Pancreas (tissue), 10 donors: ENCODE measurements around the gene SV2A. TPM values are rescaled to one million over a fixed set of nuclear protein-coding genes. Genes with fewer than 3 reads are reported as not detected.

Experiments used
- ATAC-seq, 4 donors: fragments of 200-7000 bp; cut with Tn5 transposase; one replicate each; pipeline versions ENCODE4 v1.8.0 to v1.9.1; 2020; ENCODE audit warnings: mild to moderate bottlenecking in 4 of 4, moderate library complexity in 4 of 4
- DNase-seq, 6 donors: peaks; one replicate each; pipeline ENCODE4 v3.0.0-alpha.2; 2020
- FAIRE-seq: peaks from 2 replicates; lab custom pipeline; 2012; peaks lifted over from hg19 to GRCh38; lab: Jason Lieb, UNC
- H3K27ac ChIP-seq, 4 donors: fragments of 200-600 bp; sonication (generic); 1 replicate in 3 of 4; 2 replicates in 1 of 4; pipeline versions ENCODE4 v1.5.0 to v1.8.0; 2020
- H3K27me3 ChIP-seq, 4 donors: fragments of 200-600 bp; one replicate each; pipeline ENCODE4 v1.8.0; 2021
- H3K36me3 ChIP-seq, 3 donors: fragments of 200-600 bp; sonication (generic) in 1 of 3; one replicate each; pipeline versions ENCODE4 v1.5.0 to v1.8.0; 2020 to 2021
- H3K4me1 ChIP-seq, 3 donors: fragments of 200-600 bp; one replicate each; pipeline ENCODE4 v1.8.0; 2021
- H3K4me3 ChIP-seq, 4 donors: fragments of 200-600 bp; sonication (generic) in 2 of 4; one replicate each; pipeline versions ENCODE4 v1.5.0 to v1.8.0; 2020 to 2021
- H3K9me3 ChIP-seq, 4 donors: fragments of 200-600 bp; one replicate each; pipeline ENCODE4 v1.8.0; 2021
- WGBS, 2 donors: extraction: QIAGEN DNeasy Blood & Tissue Kit; methylation state at CpG; one replicate each; pipeline ENCODE4 v1.1.7; 2013; 5-methylcytosine and 5-hydroxymethylcytosine counted together
- intact Hi-C, 3 donors: fragments of 100-400 bp; cut with DNase I; formaldehyde crosslinking; loops; one replicate each; pipeline versions ENCODE4 v1.11.1 to v1.14.2; 2022
- polyA plus RNA-seq, 2 donors: library from polyadenylated mRNA; stranded (reverse); fragments of 200-250 nt; gene quantifications; one replicate each; pipeline ENCODE4 v1.2.3, GENCODE V29; 2013
- total RNA-seq, 6 donors: library from RNA; stranded (reverse); fragmentation: NEBNext Ultra II Directional in 4 of 6; extraction: Animal tissue kit (Norgen Biotek cat#: 25700) in 4 of 6; gene quantifications; one replicate each; pipeline versions ENCODE4 v1.2.1 to v1.2.4, GENCODE V29; 2021 to 2023
- TF ChIP-seq, protein P1 (sequence below), 4 donors: fragments of 200-600 bp; sonication (generic) in 3 of 4; IDR thresholded peaks; one replicate each; pipeline versions ENCODE4 v1.5.0 to v1.8.0; 2021; ENCODE audit warnings: antibody characterized with exemption in 4 of 4
- donor health status: healthy with polysubstance abuse.
- donor health status: DM: no; HTN: no; CAD: no; lungs with moderate emphysema.
- donor health status: DM: no; HTN: no; CAD: no.
- donor health status: control.
- donor health status: control.
- donor health status: Bipolar disorder and iron deficiency.
- donor health status: DM: yes; HTN: yes; CAD: no.
- donor health status: DM: no; HTN: no; CAD: no.
- donor health status: DM: no; HTN: no; CAD: no.
- donor health status: DM: yes; HTN: yes; CAD: no.

The SV2A gene
- total and polyA plus RNA-seq, 8 donors: 0.32 to 8.3 (median 1.6) TPM

DNA sequence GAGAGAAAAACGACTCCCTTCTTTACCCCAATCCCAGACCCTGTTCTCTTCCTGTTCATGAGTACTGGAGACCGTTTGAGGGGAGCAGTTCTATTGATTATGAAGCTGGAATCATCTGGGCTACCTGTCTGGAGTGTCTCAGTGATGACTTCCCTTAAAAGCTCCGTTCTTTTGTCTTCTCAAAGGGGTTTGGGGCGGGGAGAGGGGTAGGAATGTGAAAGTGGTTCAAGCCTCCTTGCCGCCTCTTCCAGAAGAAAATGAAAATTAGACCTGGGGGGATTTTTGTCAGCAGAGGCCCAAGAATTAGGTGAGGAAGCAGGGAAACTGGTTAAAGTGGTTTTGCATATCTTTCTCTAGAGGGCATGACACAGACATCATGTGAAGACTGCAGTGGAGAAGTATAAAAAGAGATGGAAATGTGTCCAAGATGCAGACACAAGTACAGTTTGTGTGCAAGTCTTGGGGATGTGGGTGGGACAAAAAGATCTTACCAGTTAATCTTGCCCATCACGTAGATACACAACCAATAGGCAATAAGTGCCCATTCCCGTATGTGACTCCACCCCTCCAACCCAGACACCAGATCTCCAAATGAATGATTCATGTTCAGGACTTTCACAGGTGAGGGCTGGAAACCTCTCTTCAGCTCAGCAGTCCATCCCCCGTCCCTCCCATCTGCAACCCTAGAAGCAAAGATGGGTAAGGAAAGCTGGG lies 19.5 kb upstream of the SV2A start:
- peak; percentile 31 to 64 (median 47) for ATAC-seq
- peaks cover 6 to 33% (median 17%) of the 10 kb centered on the region in 3 donors for H3K4me1 ChIP-seq
- no peaks in the 10 kb centered on the region for H3K27me3 ChIP-seq
- intact Hi-C loops: no loop called here
- 19 to 21% methylated on average over 8 of the region's 8 CpGs for WGBS, 2 donors
- H3K4me3 ChIP-seq: peak overlapping the region in 2 of 4 donors; percentile 29 to 31
- peak in 1 of 6 donors; percentile 54 for DNase-seq
- H3K9me3 ChIP-seq: no peaks in the 10 kb centered on the region
- TF ChIP-seq, protein P1, sequence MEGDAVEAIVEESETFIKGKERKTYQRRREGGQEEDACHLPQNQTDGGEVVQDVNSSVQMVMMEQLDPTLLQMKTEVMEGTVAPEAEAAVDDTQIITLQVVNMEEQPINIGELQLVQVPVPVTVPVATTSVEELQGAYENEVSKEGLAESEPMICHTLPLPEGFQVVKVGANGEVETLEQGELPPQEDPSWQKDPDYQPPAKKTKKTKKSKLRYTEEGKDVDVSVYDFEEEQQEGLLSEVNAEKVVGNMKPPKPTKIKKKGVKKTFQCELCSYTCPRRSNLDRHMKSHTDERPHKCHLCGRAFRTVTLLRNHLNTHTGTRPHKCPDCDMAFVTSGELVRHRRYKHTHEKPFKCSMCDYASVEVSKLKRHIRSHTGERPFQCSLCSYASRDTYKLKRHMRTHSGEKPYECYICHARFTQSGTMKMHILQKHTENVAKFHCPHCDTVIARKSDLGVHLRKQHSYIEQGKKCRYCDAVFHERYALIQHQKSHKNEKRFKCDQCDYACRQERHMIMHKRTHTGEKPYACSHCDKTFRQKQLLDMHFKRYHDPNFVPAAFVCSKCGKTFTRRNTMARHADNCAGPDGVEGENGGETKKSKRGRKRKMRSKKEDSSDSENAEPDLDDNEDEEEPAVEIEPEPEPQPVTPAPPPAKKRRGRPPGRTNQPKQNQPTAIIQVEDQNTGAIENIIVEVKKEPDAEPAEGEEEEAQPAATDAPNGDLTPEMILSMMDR (IDR thresholded peaks at IDR 0.05): no peak
- FAIRE-seq: no peak
- no peaks in the 10 kb centered on the region for H3K36me3 ChIP-seq
- peak overlapping the region in 2 of 4 donors; percentile 87 to 93 for H3K27ac ChIP-seq

DNA sequence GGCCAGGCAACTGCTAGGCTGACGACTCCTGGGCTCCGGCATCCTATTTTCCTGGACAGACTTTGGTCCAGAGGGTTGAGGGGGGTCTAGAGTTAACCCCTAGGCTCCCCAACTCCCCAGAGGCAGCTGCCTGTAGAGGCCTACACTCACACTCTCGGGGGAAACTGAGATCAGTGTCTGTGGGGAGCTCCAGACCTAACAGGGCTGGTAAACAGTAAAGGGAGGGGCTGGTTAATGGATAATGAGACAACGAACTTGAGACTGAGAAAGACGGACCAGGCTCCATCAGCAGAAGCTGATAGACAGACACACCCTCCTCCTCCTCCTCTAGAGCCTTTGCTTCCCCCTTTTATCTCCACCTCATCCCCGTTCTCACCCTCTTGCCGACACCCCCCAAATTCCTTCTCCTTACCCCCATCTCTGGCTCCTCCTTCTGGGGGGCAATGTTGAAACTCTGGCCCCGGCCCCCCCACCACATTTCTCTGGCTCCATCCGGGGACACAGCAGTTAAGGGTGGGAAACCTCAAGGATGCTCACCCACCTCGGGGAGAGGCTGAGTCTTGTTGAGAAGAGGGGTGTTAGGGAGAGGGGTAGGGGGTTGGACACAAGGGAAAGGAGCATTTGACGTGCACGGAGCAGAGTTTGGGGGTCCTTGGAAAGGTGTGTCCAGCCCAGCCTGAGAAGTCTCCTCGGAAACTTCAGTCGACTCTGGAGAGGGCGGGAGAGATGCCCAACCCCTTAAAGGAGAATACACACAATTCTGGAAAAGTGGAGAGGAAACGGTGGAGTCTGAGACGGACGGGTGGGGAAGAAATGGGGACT lies 18.7 kb upstream of the SV2A start, which contains the start of gene MTMR11:
TSS of gene MTMR11 (minus strand) at position 710 of the 822 bp plus-strand sequence. CDS start at position 478, 232 bp downstream.
- no peak for FAIRE-seq
- no peaks in the 10 kb centered on the region for H3K9me3 ChIP-seq
- 12 to 14% methylated on average over 17 to 18 of the region's 18 CpGs for whole genome bisulfite sequencing, 2 donors
- no peaks in the 10 kb centered on the region for H3K36me3 ChIP-seq
- peak within 1 kb of the TSS in 2 of 4 donors; percentile 29 to 31 for H3K4me3 ChIP-seq
- ATAC-seq: peak; percentile 37 to 57 (median 48)
- peaks cover 6 to 25% (median 17%) of the 10 kb centered on the region in 3 donors for H3K4me1 ChIP-seq
- TF ChIP-seq, protein P1 (IDR thresholded peaks at IDR 0.05): no peak
- intact Hi-C loops: no loop called here
- H3K27ac ChIP-seq: peak within 1 kb of the TSS in 2 of 4 donors; percentile 87 to 93
- H3K27me3 ChIP-seq: no peaks in the 10 kb centered on the region
- peak in 1 of 6 donors; percentile 42 for DNase-seq

DNA sequence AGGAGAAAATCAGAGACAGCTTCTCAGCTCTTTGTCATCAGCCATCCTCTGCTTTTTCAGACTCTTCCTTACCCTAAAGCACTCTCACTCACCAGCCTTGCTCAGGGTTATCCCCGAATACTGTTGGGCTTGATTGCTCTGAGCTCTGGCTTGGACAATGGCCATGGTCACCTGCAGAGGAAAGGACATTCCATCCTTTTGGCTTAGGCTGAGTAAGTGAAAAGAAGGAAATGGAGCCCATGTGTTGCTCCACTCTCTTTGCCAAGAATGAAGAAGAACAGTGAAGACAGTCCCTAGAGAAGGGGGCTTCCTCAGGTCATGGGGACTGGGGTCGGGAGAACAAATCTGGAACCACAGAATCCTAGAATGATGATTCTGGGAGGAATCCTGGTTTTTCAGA lies 16.7 kb upstream of the SV2A start:
- peaks cover 6 to 19% (median 11%) of the 10 kb centered on the region in 3 donors for H3K4me1 ChIP-seq
- H3K27ac ChIP-seq: no peak overlapping the region
- intact Hi-C loops: no loop called here

DNA sequence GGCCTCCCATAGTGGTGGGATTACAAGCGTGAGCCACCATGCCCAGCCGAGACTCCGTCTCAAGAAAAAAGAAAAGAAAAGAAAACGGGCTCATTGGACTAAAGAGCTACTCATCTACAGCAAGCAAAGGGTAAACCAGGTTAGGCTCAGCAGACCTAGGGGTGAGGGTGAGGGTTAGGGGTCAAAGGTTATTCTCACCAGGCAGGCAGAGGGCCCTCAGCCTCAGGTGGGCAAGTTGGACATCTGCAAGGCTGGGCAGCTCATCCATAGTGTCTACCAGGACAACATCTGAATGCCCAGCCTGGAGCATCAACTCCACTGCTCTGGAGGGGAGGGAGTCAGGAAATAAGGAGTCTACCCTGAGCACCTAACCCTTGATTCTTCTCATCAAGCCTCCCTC lies 15.6 kb upstream of the SV2A start:
- DNase-seq (no peak), ATAC-seq (no peak), FAIRE-seq (no peak)
- Histone ChIP-seq H3K4me3 (no peak overlapping the region), H3K36me3 (no peaks in the 10 kb centered on the region), H3K27me3 (no peaks in the 10 kb centered on the region), H3K4me1 (peaks cover 6 to 19% (median 14%) of the 10 kb centered on the region in 3 donors), H3K9me3 (no peaks in the 10 kb centered on the region), H3K27ac (no peak overlapping the region)
- 82 to 89% methylated on average over 4 of the region's 4 CpGs for WGBS, 2 donors
- intact Hi-C loops: no loop called here
- TF ChIP-seq, protein P1 (IDR thresholded peaks at IDR 0.05): no peak

More for the DNA sequence above, 16.7 kb upstream of the SV2A start:
- TF ChIP-seq, protein P1 (IDR thresholded peaks at IDR 0.05): no peak
- FAIRE-seq (no peak), DNase-seq (no peak), ATAC-seq (no peak)
- WGBS, 2 donors: 56 to 61% methylated on average over 2 of the region's 2 CpGs
- H3K36me3 ChIP-seq: no peaks in the 10 kb centered on the region
- H3K4me3 ChIP-seq: no peak overlapping the region
- H3K27me3 ChIP-seq: no peaks in the 10 kb centered on the region
- no peaks in the 10 kb centered on the region for H3K9me3 ChIP-seq
